ENCODE measurements around the gene SDK2. TPM values are rescaled to one million over a fixed set of nuclear protein-coding genes. Genes with fewer than 3 reads are reported as not detected.

The SDK2 gene
- total RNA-seq, 1 donor from 2014 or later: 31.8 TPM

DNA sequence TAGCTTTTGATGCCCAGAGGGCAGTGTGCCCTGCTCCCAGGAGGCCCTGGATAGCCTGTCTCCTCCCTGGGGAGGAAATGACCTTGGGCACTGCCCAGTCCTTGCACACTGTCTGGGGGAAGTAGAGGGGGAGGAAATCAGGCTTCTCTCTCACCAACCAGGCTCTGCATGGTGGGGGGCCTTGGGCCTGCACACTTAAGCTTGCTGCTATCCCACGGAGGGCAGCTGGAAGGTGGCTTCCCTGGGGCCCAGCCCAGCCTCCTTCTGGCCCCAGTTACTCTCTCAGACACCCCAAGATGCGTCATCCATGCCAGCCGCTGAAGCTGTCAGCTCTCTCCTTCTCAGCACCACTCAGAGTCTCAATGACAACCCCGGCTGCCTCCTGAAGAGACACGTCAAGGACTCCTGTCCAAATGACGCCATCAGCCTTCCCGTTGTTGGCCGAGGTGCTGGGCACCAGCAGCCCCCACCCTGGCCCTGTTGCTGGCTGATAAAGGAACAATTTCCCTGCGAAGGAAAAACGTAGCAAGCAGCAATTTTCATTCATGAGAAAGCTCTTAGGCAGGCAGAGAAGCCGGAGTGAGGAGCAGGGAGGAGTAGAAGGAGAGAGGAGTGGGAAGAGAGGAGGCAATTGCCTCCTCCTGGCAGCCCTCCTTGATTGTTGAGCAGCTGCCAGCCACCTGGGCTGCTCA, 95.5 kb downstream of the SDK2 start:
- no peak for TF ChIP-seq CTCF (IDR thresholded peaks at IDR 0.05; ENCODE audit: unreplicated experiment)
- Mint-ChIP-seq H3K36me3 (no peaks in the 10 kb centered on the region), H3K9me3 (no peaks in the 10 kb centered on the region), H3K4me3 (no peak overlapping the region), H3K27ac (no peak overlapping the region), H3K4me1 (peaks cover 33% of the 10 kb centered on the region), H3K27me3 (ENCODE audit: low read depth) (no peaks in the 10 kb centered on the region)
- DNase-seq (ENCODE audit: low spot score in 2 of 2, unreplicated experiment in 2 of 2): no peak

DNA sequence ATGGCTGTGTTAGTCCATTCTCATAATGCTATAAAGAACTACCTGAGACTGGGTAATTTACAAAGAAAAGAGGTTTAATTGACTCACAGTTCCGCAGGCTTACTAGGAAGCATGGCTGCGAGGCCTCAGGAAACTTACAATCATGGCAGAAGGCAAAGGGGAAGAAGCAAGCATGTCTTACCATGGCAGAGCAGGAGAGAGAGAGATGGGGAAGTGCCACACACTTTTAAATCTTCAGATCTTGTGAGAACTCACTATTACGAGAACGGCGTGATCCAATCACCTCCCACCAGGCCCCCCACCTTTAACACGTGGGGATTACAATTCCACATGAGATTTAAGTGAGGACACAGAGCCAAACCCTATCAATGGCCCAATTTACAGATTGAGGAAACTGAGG, 96.5 kb downstream of the SDK2 start:
- Mint-ChIP-seq H3K9me3 (no peaks in the 10 kb centered on the region), H3K27ac (no peak overlapping the region), H3K27me3 (ENCODE audit: low read depth) (no peaks in the 10 kb centered on the region), H3K4me1 (peaks cover 33% of the 10 kb centered on the region), H3K36me3 (no peaks in the 10 kb centered on the region), H3K4me3 (no peak overlapping the region)
- no peak for TF ChIP-seq CTCF (IDR thresholded peaks at IDR 0.05; ENCODE audit: unreplicated experiment)
- no peak for DNase-seq (ENCODE audit: low spot score in 2 of 2, unreplicated experiment in 2 of 2)

DNA sequence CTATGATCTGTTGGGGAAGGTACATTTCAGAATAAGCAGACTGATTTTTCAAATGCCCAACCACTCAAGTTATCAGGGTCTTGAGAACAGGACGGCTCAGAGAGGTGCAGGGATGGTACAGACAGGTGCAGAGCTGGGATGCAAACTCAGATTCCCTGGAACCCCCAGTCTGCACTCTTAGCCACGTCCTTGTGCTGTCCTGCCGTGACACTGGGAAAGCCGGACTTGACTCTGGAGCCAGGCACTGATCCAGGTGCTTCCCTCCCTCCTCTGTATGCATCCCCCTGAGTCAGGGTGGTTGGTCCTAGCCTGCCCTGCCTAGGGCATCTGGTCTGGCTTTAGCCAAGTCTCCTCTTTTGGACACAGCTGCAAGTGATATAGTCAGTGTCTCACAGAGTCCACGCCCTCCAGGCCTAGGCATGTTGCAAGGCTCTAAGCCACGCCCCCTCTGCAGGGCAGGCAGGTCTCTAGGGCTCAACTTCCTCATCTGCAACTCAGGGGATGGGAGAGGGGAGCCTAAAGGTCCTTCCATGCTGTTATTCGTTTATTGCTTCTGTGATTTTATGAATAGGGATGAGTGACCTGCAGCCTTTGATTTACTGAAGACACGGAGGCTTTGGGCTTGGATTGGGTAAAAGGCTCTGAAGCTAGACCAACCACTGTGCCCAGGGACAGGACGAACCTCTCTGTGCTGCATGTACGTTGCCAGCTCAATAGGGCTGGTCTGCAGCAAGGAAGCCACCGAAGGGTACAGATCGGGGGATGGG, 97.3 kb downstream of the SDK2 start:
- TF ChIP-seq CTCF (IDR thresholded peaks at IDR 0.05; ENCODE audit: unreplicated experiment): no peak
- Mint-ChIP-seq H3K9me3 (no peaks in the 10 kb centered on the region), H3K4me1 (peaks cover 30% of the 10 kb centered on the region), H3K27ac (no peak overlapping the region), H3K27me3 (ENCODE audit: low read depth) (no peaks in the 10 kb centered on the region), H3K36me3 (no peaks in the 10 kb centered on the region), H3K4me3 (no peak overlapping the region)
- DNase-seq (ENCODE audit: low spot score in 2 of 2, unreplicated experiment in 2 of 2): no peak

DNA sequence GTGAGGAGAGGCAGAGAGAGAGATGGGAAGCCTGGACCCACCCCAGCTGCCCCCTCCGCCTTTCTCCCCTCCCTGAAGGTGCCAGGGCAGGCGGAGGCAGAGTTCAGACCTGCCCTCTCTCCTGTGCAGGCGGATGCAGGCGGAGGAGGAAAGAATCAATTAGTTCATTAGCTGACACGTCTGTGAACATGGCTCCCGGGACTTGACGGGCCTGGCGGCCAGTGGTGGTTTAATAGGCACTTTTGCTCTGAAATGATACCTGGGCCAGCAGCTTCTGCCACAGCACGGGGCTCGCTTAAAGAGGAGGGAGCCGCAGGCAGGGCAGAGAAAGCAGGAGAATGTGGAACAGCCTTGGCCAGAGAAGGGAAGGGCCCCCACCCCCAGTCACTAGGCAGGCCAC, 98.1 kb downstream of the SDK2 start:
- no peak overlapping the region for H3K4me3 Mint-ChIP-seq
- no peaks in the 10 kb centered on the region for H3K9me3 Mint-ChIP-seq
- no peaks in the 10 kb centered on the region for H3K27me3 Mint-ChIP-seq (ENCODE audit: low read depth)
- no peak for TF ChIP-seq CTCF (IDR thresholded peaks at IDR 0.05; ENCODE audit: unreplicated experiment)
- no peaks in the 10 kb centered on the region for H3K36me3 Mint-ChIP-seq
- no peak for DNase-seq (ENCODE audit: low spot score in 2 of 2, unreplicated experiment in 2 of 2)
- H3K4me1 Mint-ChIP-seq: peaks cover 23% of the 10 kb centered on the region
- H3K27ac Mint-ChIP-seq: no peak overlapping the region

- Mint-ChIP-seq H3K9me3 (no peaks in the 10 kb centered on the region), H3K27me3 (ENCODE audit: low read depth) (no peaks in the 10 kb centered on the region), H3K36me3 (no peaks in the 10 kb centered on the region), H3K27ac (no peak overlapping the region), H3K4me1 (peaks cover 19% of the 10 kb centered on the region), H3K4me3 (no peak overlapping the region)
- no peak for DNase-seq (ENCODE audit: low spot score in 2 of 2, unreplicated experiment in 2 of 2)
- TF ChIP-seq CTCF (IDR thresholded peaks at IDR 0.05; ENCODE audit: unreplicated experiment): no peak
Observed at GRCh38 chr17:73545109-73546032, 98.9 kb downstream of the SDK2 start.

All from mesothelial cell of epicardium (in vitro differentiated cells).